ENCODE measurements around the gene P2RX4. TPM values are rescaled to one million over a fixed set of nuclear protein-coding genes. Genes with fewer than 3 reads are reported as not detected.

Gene P2RX4
- total and polyA plus RNA-seq, 2 of the 8 experiments (the other 6 are each of a cell fraction or from before 2014, with no cell fraction given), result 9.5 to 12.2 TPM

GRCh38 chr12:121198949-121199348 is 11.0 kb upstream of the P2RX4 start:
- H3K4me2 ChIP-seq (ENCODE audit: insufficient read depth in 1 of 2, low read depth in 2 of 2, low read length in 2 of 2), result no peak overlapping the region
- H3K4ac ChIP-seq (replicated peaks; ENCODE audit: insufficient read length, low read depth, low read length), result no peak overlapping the region
- no peaks in the 10 kb centered on the region for H3K4me1 ChIP-seq (replicated peaks in 1 of 4; ENCODE audit: control insufficient read depth in 3 of 4, insufficient read depth in 4 of 4, low read length in 3 of 4)
- no peak overlapping the region for H2BK12ac ChIP-seq (ENCODE audit: low read depth, low read length)
- no peak overlapping the region for H2AK5ac ChIP-seq (ENCODE audit: low read depth, low read length)
- FAIRE-seq, result no peak
- no peak overlapping the region for H3K9ac ChIP-seq (replicated peaks in 1 of 4; ENCODE audit: extremely low read depth in 1 of 4, low read depth in 3 of 4, low read length in 3 of 4)
- H4K5ac ChIP-seq (ENCODE audit: insufficient read length, low read depth, low read length), result no peak overlapping the region
- no peaks in the 10 kb centered on the region for H3K79me1 ChIP-seq (ENCODE audit: low read depth, low read length)
- H2BK5ac ChIP-seq (ENCODE audit: low read depth, low read length), result no peak overlapping the region
- no peak overlapping the region for H3K56ac ChIP-seq (replicated peaks; ENCODE audit: insufficient read length, low read depth, low read length)
- H3K4me3 ChIP-seq (ENCODE audit: extremely low read depth in 1 of 4, insufficient read depth in 2 of 4, low read depth in 3 of 4, low read length in 4 of 4), result no peak overlapping the region
- H2BK120ac ChIP-seq (replicated peaks; ENCODE audit: low read depth, low read length), result no peak overlapping the region
- no peak overlapping the region for H3K18ac ChIP-seq (ENCODE audit: extremely low read depth, low read length)
- H2BK20ac ChIP-seq (ENCODE audit: low read length), result no peak overlapping the region
- no peaks in the 10 kb centered on the region for H3K9me3 ChIP-seq (ENCODE audit: insufficient read depth in 2 of 2, low read depth in 1 of 2, low read length in 1 of 2)
- no peaks in the 10 kb centered on the region for H3K36me3 ChIP-seq (ENCODE audit: control insufficient read depth in 2 of 4, insufficient read depth in 4 of 4, low read length in 3 of 4)
- no peaks in the 10 kb centered on the region for H3K27me3 ChIP-seq (replicated peaks in 1 of 4; ENCODE audit: control insufficient read depth in 3 of 4, extremely low read depth in 1 of 4, insufficient read depth in 3 of 4, low read length in 3 of 4)
- no peak overlapping the region for H4K91ac ChIP-seq (replicated peaks; ENCODE audit: insufficient read length, low read length)
- no peak overlapping the region for H4K8ac ChIP-seq (ENCODE audit: extremely low read depth, insufficient read depth, low read length)
- POLR2A ChIA-PET (ENCODE audit: partially characterized antibody), result no interaction called here
- H3K23ac ChIP-seq (ENCODE audit: insufficient read length), result no peak overlapping the region
- CTCF ChIA-PET (ENCODE audit: partially characterized antibody), result interaction anchor here (1.3 to 2.8 kb wide), 3 partner anchors 14 to 139 kb away, joined by 3 to 12 read pairs (median 3); no protein-coding TSS in a partner anchor
- H2AFZ ChIP-seq (ENCODE audit: low read length), result no peak overlapping the region
- H3K23me2 ChIP-seq (ENCODE audit: low read depth, low read length), result no peaks in the 10 kb centered on the region
- no peak overlapping the region for H3K27ac ChIP-seq (ENCODE audit: low read depth, low read length)
- H2BK15ac ChIP-seq (ENCODE audit: low read length), result no peak overlapping the region
- 83% methylated on average over 7 of the region's 7 CpGs; no CpG with 5 or more reads in 1 of the 2 experiments for WGBS, 2 experiments (ENCODE audit: extremely low coverage in 1 of 2, insufficient coverage in 1 of 2, insufficient read length in 1 of 2, insufficient replicate concordance in 2 of 2, low coverage in 1 of 2, low lambda C conversion rate in 2 of 2, missing lambda C conversion rate in 1 of 2)
- no peak overlapping the region for H3K14ac ChIP-seq (ENCODE audit: insufficient read length)
- no peaks in the 10 kb centered on the region for H4K20me1 ChIP-seq (replicated peaks in 1 of 2; ENCODE audit: control insufficient read depth in 1 of 2, insufficient read depth in 2 of 2, low read length in 2 of 2)
- H3K79me2 ChIP-seq (ENCODE audit: control insufficient read depth in 1 of 2, insufficient read depth in 2 of 2, low read length in 2 of 2), result no peaks in the 10 kb centered on the region
- DNase-seq (ENCODE audit: low read depth in 1 of 2, low spot score in 2 of 2), result no peak
- TF ChIP-seq FOSL1 (IDR thresholded peaks at IDR 0.05; ENCODE audit: insufficient read depth, low read depth, low read length) (no peak), RAD21 (IDR thresholded peaks at IDR 0.05 in 1 of 2, conservative IDR thresholded peaks at IDR 0.05 in 1 of 2; ENCODE audit: low read depth in 2 of 2, low read length in 2 of 2) (no peak), MAX (IDR thresholded peaks at IDR 0.05) (no peak), SIRT6 (IDR thresholded peaks at IDR 0.05; ENCODE audit: low read length) (no peak), SP4 (IDR thresholded peaks at IDR 0.05; ENCODE audit: low read length) (no peak), POU5F1 (IDR thresholded peaks at IDR 0.05; ENCODE audit: low read depth, low read length) (no peak), CREB1 (IDR thresholded peaks at IDR 0.05) (no peak), CBX5 (IDR thresholded peaks at IDR 0.05; ENCODE audit: low read depth, low read length) (no peak), NRF1 (IDR thresholded peaks at IDR 0.05; ENCODE audit: low read depth, low read length) (no peak), KDM1A (IDR thresholded peaks at IDR 0.05; ENCODE audit: borderline replicate concordance, low read length) (no peak), YY1 (IDR thresholded peaks at IDR 0.05; ENCODE audit: low read depth, low read length) (no peak), SIN3A (conservative IDR thresholded peaks at IDR 0.05 in 1 of 2, IDR thresholded peaks at IDR 0.05 in 1 of 2; ENCODE audit: low read depth in 1 of 2, low read length in 2 of 2) (no peak), POLR2A (IDR thresholded peaks at IDR 0.05; ENCODE audit: control extremely low read depth in 1 of 2, low read depth in 2 of 2, low read length in 2 of 2) (no peak), RFX5 (IDR thresholded peaks at IDR 0.05; ENCODE audit: borderline replicate concordance, low read depth, low read length) (no peak), EP300 (IDR thresholded peaks at IDR 0.05; ENCODE audit: borderline replicate concordance in 1 of 2, low read depth in 2 of 2, low read length in 2 of 2) (no peak), TCF12 (IDR thresholded peaks at IDR 0.05; ENCODE audit: low read depth, low read length) (no peak)
